Lower lobe of right lung (tissue), 2 donors: ENCODE results near the gene RAB24. TPM values are rescaled to one million over a fixed set of nuclear protein-coding genes. Genes with fewer than 3 reads are reported as not detected.
A peak's percentile ranks its signal among the peaks of the same experiment; 100 is the strongest.

ENCODE experiments used
- ATAC-seq, 2 donors: fragments of 200-7000 bp; cut with Tn5 transposase; one replicate each; pipeline ENCODE4 v1.9.1; 2020 to 2022; ENCODE audit warnings: mild to moderate bottlenecking in 2 of 2, moderate library complexity in 2 of 2
- DNase-seq: peaks from one replicate; pipeline ENCODE4 v3.0.0-alpha.2; 2020
- H3K27ac ChIP-seq: fragments of 200-600 bp; one replicate; pipeline ENCODE4 v1.8.0; 2022
- H3K27me3 ChIP-seq: fragments of 200-600 bp; one replicate; pipeline ENCODE4 v1.8.0; 2022; ENCODE audit warnings: low read depth
- H3K36me3 ChIP-seq: fragments of 200-600 bp; one replicate; pipeline ENCODE4 v1.8.0; 2022; ENCODE audit warnings: mild to moderate bottlenecking
- H3K4me1 ChIP-seq: fragments of 200-600 bp; one replicate; pipeline ENCODE4 v1.8.0; 2022
- H3K4me3 ChIP-seq: fragments of 200-600 bp; one replicate; pipeline ENCODE4 v1.8.0; 2022; ENCODE audit warnings: mild to moderate bottlenecking
- H3K9me3 ChIP-seq: fragments of 200-600 bp; one replicate; pipeline ENCODE4 v1.8.0; 2022
- intact Hi-C: fragments of 100-400 bp; cut with DNase I; formaldehyde crosslinking; loops from one replicate; pipeline ENCODE4 v1.11.0; 2022
- total RNA-seq: library from RNA; stranded (reverse); fragmentation: NEBNext Ultra II Directional; extraction: Animal tissue kit (Norgen Biotek cat#: 25700); gene quantifications from one replicate; pipeline ENCODE4 v1.2.1, GENCODE V29; 2021
- TF ChIP-seq, protein P1 (sequence below): fragments of 200-600 bp; IDR thresholded peaks from one replicate; pipeline ENCODE4 v1.8.0; 2022; ENCODE audit warnings: antibody characterized with exemption, mild to moderate bottlenecking
- donor health status: DM: no; HTN: yes; CAD: no; lungs with severe emphysema.

Gene RAB24
- total RNA-seq, 1 donor from 2014 or later: 41.6 TPM

DNA sequence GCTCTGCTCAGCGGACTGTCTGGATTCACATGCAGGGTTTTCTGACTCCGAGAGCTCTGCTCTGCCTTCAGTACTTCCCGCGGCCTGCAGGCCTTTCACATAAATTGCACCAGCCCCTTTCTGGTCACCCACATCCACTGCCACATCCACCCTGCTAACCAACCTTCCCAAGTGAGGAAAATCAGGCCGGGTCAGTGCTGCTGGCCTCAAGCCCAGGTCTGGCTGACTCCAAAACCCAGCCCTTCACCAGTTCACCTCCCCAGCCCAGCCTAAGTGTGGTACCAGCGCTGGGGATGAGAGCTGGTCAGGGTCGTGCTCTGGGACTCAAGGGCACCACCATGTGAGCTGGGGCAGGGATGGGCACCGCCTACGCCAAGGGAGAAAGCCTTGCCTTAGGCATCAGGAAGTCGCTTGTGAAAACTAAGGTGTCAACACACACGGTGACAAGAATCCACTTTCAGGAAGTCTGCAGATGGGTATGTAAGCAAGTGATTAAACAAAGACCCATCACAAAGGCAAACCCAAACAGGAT is 35.7 kb upstream of the RAB24 start:
- no peaks in the 10 kb centered on the region for H3K27me3 ChIP-seq
- no peaks in the 10 kb centered on the region for H3K9me3 ChIP-seq
- peaks cover 85% of the 10 kb centered on the region for H3K36me3 ChIP-seq
- ATAC-seq (peak; percentile 18 to 32), DNase-seq (peak; percentile 47)
- no peak overlapping the region for H3K27ac ChIP-seq
- TF ChIP-seq, protein P1, sequence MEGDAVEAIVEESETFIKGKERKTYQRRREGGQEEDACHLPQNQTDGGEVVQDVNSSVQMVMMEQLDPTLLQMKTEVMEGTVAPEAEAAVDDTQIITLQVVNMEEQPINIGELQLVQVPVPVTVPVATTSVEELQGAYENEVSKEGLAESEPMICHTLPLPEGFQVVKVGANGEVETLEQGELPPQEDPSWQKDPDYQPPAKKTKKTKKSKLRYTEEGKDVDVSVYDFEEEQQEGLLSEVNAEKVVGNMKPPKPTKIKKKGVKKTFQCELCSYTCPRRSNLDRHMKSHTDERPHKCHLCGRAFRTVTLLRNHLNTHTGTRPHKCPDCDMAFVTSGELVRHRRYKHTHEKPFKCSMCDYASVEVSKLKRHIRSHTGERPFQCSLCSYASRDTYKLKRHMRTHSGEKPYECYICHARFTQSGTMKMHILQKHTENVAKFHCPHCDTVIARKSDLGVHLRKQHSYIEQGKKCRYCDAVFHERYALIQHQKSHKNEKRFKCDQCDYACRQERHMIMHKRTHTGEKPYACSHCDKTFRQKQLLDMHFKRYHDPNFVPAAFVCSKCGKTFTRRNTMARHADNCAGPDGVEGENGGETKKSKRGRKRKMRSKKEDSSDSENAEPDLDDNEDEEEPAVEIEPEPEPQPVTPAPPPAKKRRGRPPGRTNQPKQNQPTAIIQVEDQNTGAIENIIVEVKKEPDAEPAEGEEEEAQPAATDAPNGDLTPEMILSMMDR: no peak
- no peaks in the 10 kb centered on the region for H3K4me1 ChIP-seq
- intact Hi-C loops: no loop called here
- H3K4me3 ChIP-seq: no peak overlapping the region

DNA sequence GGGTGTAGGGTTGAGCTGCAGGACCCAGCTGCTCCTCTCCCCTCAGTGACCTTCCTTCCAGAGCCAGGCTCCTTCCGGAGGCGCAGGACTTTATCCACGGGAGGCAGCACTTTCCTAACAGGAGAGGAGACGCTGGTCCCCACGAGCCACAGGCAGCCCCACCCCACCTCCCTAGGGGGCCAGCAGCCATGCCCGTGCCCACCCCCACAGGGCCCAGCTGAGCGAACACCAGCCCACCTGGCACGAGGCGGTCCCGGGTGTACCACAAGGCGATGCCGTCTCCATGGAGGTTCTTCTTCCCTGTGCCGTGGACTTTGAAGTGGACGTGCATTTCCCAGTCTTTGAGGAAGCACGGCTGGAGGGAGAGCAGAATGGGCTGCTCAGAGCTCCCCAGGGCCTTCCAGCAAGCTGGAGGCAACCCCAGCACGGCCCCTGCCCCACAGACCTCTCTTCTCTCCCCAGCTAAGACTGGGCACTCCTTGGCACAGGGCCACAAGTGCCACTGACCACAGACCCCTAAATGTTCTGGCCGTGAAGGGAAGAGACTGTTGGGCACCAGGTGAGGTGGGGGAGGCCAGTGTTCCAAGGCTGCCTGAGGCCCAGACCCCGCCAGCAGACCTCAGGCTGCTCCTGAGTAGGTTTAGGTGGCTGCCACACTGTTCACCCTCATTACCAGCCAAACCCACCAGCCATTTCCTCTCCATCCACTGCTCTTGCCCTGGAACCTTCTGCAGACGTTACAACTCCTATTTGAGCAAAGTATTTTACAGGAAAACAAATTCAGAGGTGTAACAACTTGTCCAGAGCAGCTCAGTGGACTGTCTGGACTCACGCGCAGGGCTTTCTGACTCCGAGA is 35.0 kb upstream of the RAB24 start:
- Histone ChIP-seq H3K27ac (no peak overlapping the region), H3K9me3 (no peaks in the 10 kb centered on the region), H3K4me1 (no peaks in the 10 kb centered on the region), H3K27me3 (no peaks in the 10 kb centered on the region), H3K4me3 (no peak overlapping the region), H3K36me3 (peaks cover 85% of the 10 kb centered on the region)
- intact Hi-C loops: no loop called here
- peak; percentile 34 for DNase-seq
- TF ChIP-seq, protein P1: no peak
- no peak for ATAC-seq

DNA sequence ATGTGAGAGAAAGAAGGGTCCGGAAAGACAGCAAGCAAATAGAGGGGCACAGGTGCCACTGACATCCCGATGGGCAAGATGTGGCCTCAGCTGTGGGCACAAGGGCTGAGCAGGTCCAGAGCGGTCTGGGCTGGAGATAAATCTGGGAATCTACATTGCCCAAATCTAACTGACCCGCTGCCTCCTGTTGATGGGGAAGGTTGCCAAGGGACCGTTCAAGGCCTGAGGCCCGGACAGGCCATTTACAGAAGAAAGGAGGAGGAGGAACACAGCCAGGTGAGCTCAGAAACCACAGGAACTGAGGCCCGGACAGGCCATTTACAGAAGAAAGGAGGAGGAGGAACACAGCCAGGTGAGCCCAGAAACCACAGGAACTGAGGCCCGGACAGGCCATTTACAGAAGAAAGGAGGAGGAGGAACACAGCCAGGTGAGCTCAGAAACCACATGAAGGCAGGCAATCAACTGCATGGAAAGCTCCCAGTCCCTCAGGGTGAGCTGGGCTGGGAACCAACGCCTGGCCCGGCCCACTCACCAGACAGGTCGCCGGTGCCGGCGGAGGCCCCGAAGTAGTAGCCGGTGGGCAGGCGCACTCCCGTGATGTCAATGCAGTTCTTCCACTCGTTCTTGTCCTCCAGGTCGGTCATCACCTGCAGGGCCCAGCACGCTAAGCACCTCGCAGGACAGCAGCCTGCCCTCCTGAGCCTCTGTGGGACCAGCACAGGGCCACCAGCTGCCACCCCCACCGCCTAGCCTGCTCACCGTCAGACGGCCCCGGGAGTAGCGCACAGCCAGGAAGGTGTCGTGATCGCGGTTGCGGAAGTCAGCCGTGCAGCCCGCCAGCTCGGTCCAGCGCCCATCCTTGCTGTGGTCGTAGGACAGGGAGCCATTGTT is 33.3 kb upstream of the RAB24 start:
- no peak overlapping the region for H3K4me3 ChIP-seq
- no peaks in the 10 kb centered on the region for H3K27me3 ChIP-seq
- intact Hi-C loops: no loop called here
- H3K36me3 ChIP-seq: peaks cover 85% of the 10 kb centered on the region
- peak; percentile 39 for DNase-seq
- H3K4me1 ChIP-seq: no peaks in the 10 kb centered on the region
- ATAC-seq: no peak
- TF ChIP-seq, protein P1: no peak
- no peak overlapping the region for H3K27ac ChIP-seq
- H3K9me3 ChIP-seq: no peaks in the 10 kb centered on the region

DNA sequence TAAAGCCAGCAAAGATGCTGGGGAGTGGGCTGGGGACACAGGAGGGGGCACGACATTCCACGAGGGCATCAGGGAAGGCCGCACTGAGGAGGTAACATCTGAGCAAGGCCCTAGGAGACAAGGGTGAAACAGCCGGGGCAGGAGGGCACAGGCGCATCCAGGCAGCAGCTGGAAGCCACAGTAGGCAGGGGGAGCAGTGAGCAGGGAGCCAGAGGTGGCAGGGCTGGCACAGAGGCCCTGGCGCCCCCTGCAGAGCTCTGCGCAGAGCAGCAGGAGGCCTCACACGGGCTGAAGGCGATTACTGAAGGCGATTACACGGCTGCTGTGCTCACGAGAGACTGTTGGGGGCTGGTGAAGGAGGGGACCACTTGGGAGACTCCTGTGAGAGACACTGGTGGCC is 32.6 kb upstream of the RAB24 start:
- DNase-seq: peak; percentile 46
- H3K4me1 ChIP-seq: no peaks in the 10 kb centered on the region
- H3K9me3 ChIP-seq: no peaks in the 10 kb centered on the region
- TF ChIP-seq, protein P1: peak; percentile 15
- no peak overlapping the region for H3K4me3 ChIP-seq
- ATAC-seq: no peak
- peaks cover 85% of the 10 kb centered on the region for H3K36me3 ChIP-seq
- no peak overlapping the region for H3K27ac ChIP-seq
- intact Hi-C loops: no loop called here
- no peaks in the 10 kb centered on the region for H3K27me3 ChIP-seq

DNA sequence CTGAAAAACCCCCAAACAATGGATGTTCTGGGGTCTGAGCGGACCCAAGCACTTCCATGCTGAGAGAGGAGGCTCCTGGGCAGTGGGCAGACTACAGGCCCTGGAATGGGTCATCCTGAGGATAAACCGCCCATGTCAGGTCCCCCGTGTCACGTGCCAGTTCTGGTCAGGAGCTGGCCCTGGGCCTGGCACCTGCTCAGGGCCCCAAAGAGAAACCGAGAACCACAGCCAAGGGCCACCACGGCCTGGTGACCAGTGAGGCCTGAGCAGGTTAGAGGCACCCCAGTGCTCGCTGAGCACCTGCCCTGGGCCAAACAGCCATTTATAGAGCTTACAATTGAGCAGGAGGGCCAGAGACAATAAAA is 32.2 kb upstream of the RAB24 start:
- intact Hi-C loops: no loop called here
- ATAC-seq (no peak), DNase-seq (peak; percentile 22)
- Histone ChIP-seq H3K4me1 (no peaks in the 10 kb centered on the region), H3K9me3 (no peaks in the 10 kb centered on the region), H3K4me3 (no peak overlapping the region), H3K36me3 (peaks cover 88% of the 10 kb centered on the region), H3K27me3 (no peaks in the 10 kb centered on the region), H3K27ac (no peak overlapping the region)
- TF ChIP-seq, protein P1: no peak
